Keratinocyte (primary cell): ENCODE measurements around the gene TRIM73. TPM values are rescaled to one million over a fixed set of nuclear protein-coding genes. Genes with fewer than 3 reads are reported as not detected.
"Not testable (repeated sequence)": the region's sequence is repeated elsewhere in the genome, so short reads cannot be mapped to it uniquely, and the experiment has no call there.

ENCODE experiments used
- DNase-seq: peaks from one replicate; pipeline ENCODE4 v3.0.0-alpha.2; 2011; ENCODE audit warnings: low read depth, missing footprints, low spot score
- FAIRE-seq: peaks from 2 replicates; lab custom pipeline; 2011; peaks lifted over from hg19 to GRCh38; lab: Jason Lieb, UNC
- H2AFZ ChIP-seq: 2 replicates; pipeline ENCODE4 v1.6.0; 2012; ENCODE audit warnings: low read length, control low read depth, inconsistent platforms; ENCODE audit not compliant: control insufficient read depth
- H3K27ac ChIP-seq: 2 replicates; pipeline ENCODE4 v1.5.1; 2011; ENCODE audit warnings: low read length; ENCODE audit not compliant: control insufficient read depth, insufficient read depth
- H3K27me3 ChIP-seq: 3 replicates; pipeline ENCODE4 v1.6.0; 2011; ENCODE audit warnings: low read length; ENCODE audit not compliant: control insufficient read depth, insufficient read depth; ENCODE audit errors: extremely low read depth
- H3K36me3 ChIP-seq, 2 experiments: 2 replicates in 1 of 2; 3 replicates in 1 of 2; pipeline ENCODE4 v1.5.1; 2011; ENCODE audit warnings: low read length in 2 of 2, mild to moderate bottlenecking in 1 of 2; ENCODE audit not compliant: control insufficient read depth in 2 of 2, insufficient read depth in 2 of 2; ENCODE audit errors: extremely low read depth in 1 of 2
- H3K4me1 ChIP-seq: 3 replicates; pipeline ENCODE4 v1.5.1; 2011; ENCODE audit warnings: low read length; ENCODE audit not compliant: control insufficient read depth, insufficient read depth; ENCODE audit errors: extremely low read depth
- H3K4me2 ChIP-seq: 3 replicates; pipeline ENCODE4 v1.6.0; 2011; ENCODE audit warnings: low read depth, low read length; ENCODE audit not compliant: control insufficient read depth, insufficient read depth; ENCODE audit errors: extremely low read depth
- H3K4me3 ChIP-seq, 3 experiments: fragments of 200-600 bp in 1 of 3; sonication (generic) in 1 of 3; 2 replicates in 2 of 3; 3 replicates in 1 of 3; pipeline ENCODE4 v1.5.1; 2011 to 2016; ENCODE audit warnings: low read length in 3 of 3, mild to moderate bottlenecking in 3 of 3, control low read depth in 2 of 3, inconsistent platforms in 1 of 3, low read depth in 1 of 3, mixed read lengths in 1 of 3, mixed run types in 1 of 3, moderate library complexity in 1 of 3; ENCODE audit not compliant: control insufficient read depth in 2 of 3, insufficient read depth in 2 of 3; ENCODE audit errors: extremely low read depth in 1 of 3
- H3K79me2 ChIP-seq: 2 replicates; pipeline ENCODE4 v1.6.0; 2012; ENCODE audit warnings: low read length; ENCODE audit not compliant: control insufficient read depth, insufficient read depth
- H3K9ac ChIP-seq: 3 replicates; pipeline ENCODE4 v1.6.0; 2011; ENCODE audit warnings: low read length; ENCODE audit not compliant: control insufficient read depth, insufficient read depth; ENCODE audit errors: extremely low read depth
- H3K9me1 ChIP-seq: 3 replicates; pipeline ENCODE4 v1.6.0; 2011; ENCODE audit warnings: low read length; ENCODE audit not compliant: control insufficient read depth, insufficient read depth; ENCODE audit errors: extremely low read depth
- H3K9me3 ChIP-seq: 2 replicates; pipeline ENCODE4 v1.5.1; 2012; ENCODE audit warnings: low read depth, low read length; ENCODE audit not compliant: control insufficient read depth
- H4K20me1 ChIP-seq: 3 replicates; pipeline ENCODE4 v1.6.0; 2011; ENCODE audit warnings: low read length; ENCODE audit not compliant: control insufficient read depth, insufficient read depth; ENCODE audit errors: extremely low read depth
- dilution Hi-C: fragments of 300-500 bp; cut with MboI; formaldehyde crosslinking; loops from one replicate; pipeline ENCODE4 v1.7.0; 2020; ENCODE audit warnings: low sequenced_read_pairs; ENCODE audit not compliant: extremely low pct_ligation_motif_present
- polyA plus RNA-seq, 5 experiments: library from polyadenylated mRNA; depleted of rRNA in 3 of 5; stranded (reverse) in 3 of 5; stranded (forward) in 1 of 5; unstranded in 1 of 5; fragments of >200 nt; gene quantifications; 1 replicate in 1 of 5; 2 replicates in 3 of 5; 3 replicates in 1 of 5; pipeline versions ENCODE4 v1.2.1 to v1.2.3, GENCODE V29; 2011 to 2012; ENCODE audit warnings: missing spikeins in 2 of 5, low read depth in 1 of 5, low replicate concordance in 1 of 5

The TRIM73 gene
- polyA plus RNA-seq, 1 donor (not counting 4 experiments of a cell fraction or from before 2014, with no cell fraction given) = 0.21 TPM

- H3K27ac ChIP-seq, H3K9me1 ChIP-seq, H3K27me3 ChIP-seq, H3K36me3 ChIP-seq, H3K79me2 ChIP-seq, H3K4me3 ChIP-seq, H4K20me1 ChIP-seq, dilution Hi-C loops, H3K9ac ChIP-seq, FAIRE-seq, H3K4me1 ChIP-seq, H2AFZ ChIP-seq, DNase-seq, H3K9me3 ChIP-seq, H3K4me2 ChIP-seq: not testable (repeated sequence)
Observed at GRCh38 chr7:75398771-75399700, 3.6 kb downstream of the TRIM73 start.

- dilution Hi-C loops, H3K9ac ChIP-seq, H3K4me3 ChIP-seq, H3K79me2 ChIP-seq, H3K27me3 ChIP-seq, H3K4me1 ChIP-seq, H2AFZ ChIP-seq, H3K9me3 ChIP-seq, H4K20me1 ChIP-seq, H3K9me1 ChIP-seq, H3K4me2 ChIP-seq, FAIRE-seq, H3K36me3 ChIP-seq, H3K27ac ChIP-seq, DNase-seq: not testable (repeated sequence)
Observed at GRCh38 chr7:75400575-75400974, 5.1 kb downstream of the TRIM73 start.

- H2AFZ ChIP-seq, H4K20me1 ChIP-seq, DNase-seq, H3K4me1 ChIP-seq, FAIRE-seq, H3K27me3 ChIP-seq, H3K4me2 ChIP-seq, H3K4me3 ChIP-seq, H3K27ac ChIP-seq, H3K9me1 ChIP-seq, H3K9ac ChIP-seq, H3K79me2 ChIP-seq, H3K9me3 ChIP-seq, dilution Hi-C loops, H3K36me3 ChIP-seq: not testable (repeated sequence)
Observed at GRCh38 chr7:75403455-75404443, 8.3 kb downstream of the TRIM73 start.

- H3K27me3 ChIP-seq, H3K79me2 ChIP-seq, H3K4me1 ChIP-seq, H3K4me3 ChIP-seq, H3K9ac ChIP-seq, H4K20me1 ChIP-seq, H2AFZ ChIP-seq, dilution Hi-C loops, DNase-seq, H3K27ac ChIP-seq, H3K9me1 ChIP-seq, H3K36me3 ChIP-seq, H3K4me2 ChIP-seq, H3K9me3 ChIP-seq, FAIRE-seq: not testable (repeated sequence)
Observed at GRCh38 chr7:75404663-75405062, 9.2 kb downstream of the TRIM73 start.
